K562 (cell line): ENCODE results near the gene SP6. TPM values are rescaled to one million over a fixed set of nuclear protein-coding genes. Genes with fewer than 3 reads are reported as not detected.

Source experiments
- ATAC-seq: fragments of 200-7000 bp; cut with Tn5 transposase; 3 replicates; pipeline ENCODE4 v1.9.1; 2020; ENCODE audit warnings: moderate library complexity
- BruUV-seq: library from RNA; stranded (reverse); fragments of 400-500 nt; replicated peaks from 2 replicates; lab custom pipeline; 2021; lab: Mats Ljungman, UMichigan
- CTCF ChIA-PET: fragments of 300-600 bp; formaldehyde crosslinking; extraction: SDS; loops from one replicate; lab custom pipeline; 2021; ENCODE audit warnings: low intra/inter-chr PET ratio; lab: Yijun Ruan, JAX
- POLR2A ChIA-PET: fragments of 300-600, 350-650 bp; sonication (Branson Sonifier 250); formaldehyde crosslinking; extraction: SDS; loops from one replicate; lab custom pipeline; 2021; ENCODE audit warnings: antibody characterized with exemption, inconsistent platforms; lab: Yijun Ruan, JAX
- DNase-seq, 4 experiments: peaks; one replicate each; pipeline versions ENCODE4 v3.0.0 to v3.0.0-alpha.2; 2011 to 2018; ENCODE audit warnings: low spot score in 3 of 4, mixed read lengths in 3 of 4; ENCODE audit errors: extremely low read depth in 1 of 4
- FAIRE-seq: peaks from 2 replicates; lab custom pipeline; 2011; peaks lifted over from hg19 to GRCh38; lab: Jason Lieb, UNC
- H2AFZ ChIP-seq: 2 replicates; pipeline ENCODE4 v1.6.0; 2011; ENCODE audit warnings: low read depth, low read length, control low read depth, inconsistent platforms
- H3K27ac ChIP-seq: fragments of 200-600 bp; 3 replicates; pipeline ENCODE4 v1.8.0; 2011; ENCODE audit warnings: low read depth, mild to moderate bottlenecking, control low read depth, inconsistent platforms, low read length, moderate library complexity, mixed read lengths; ENCODE audit errors: extremely low read depth
- H3K27me3 ChIP-seq, 2 experiments: fragments of 300-600 bp in 1 of 2; 2 replicates in 1 of 2; 3 replicates in 1 of 2; pipeline versions ENCODE4 v1.6.0 to v1.8.0; 2011; ENCODE audit warnings: inconsistent platforms in 2 of 2, low read length in 2 of 2, mild to moderate bottlenecking in 1 of 2, mixed read lengths in 1 of 2, moderate library complexity in 1 of 2; ENCODE audit not compliant: control insufficient read depth in 2 of 2, insufficient read depth in 2 of 2
- H3K36me3 ChIP-seq: fragments of 300-600 bp; 3 replicates; pipeline ENCODE4 v1.8.0; 2011; ENCODE audit warnings: mild to moderate bottlenecking, low read length, inconsistent platforms; ENCODE audit not compliant: control insufficient read depth, insufficient read depth
- H3K4me1 ChIP-seq, 2 experiments: fragments of 200-600 bp in 1 of 2; replicated peaks in 1 of 2; 2 replicates in 1 of 2; 3 replicates in 1 of 2; pipeline versions ENCODE4 v1.5.1 to v1.8.0; 2011; ENCODE audit warnings: inconsistent platforms in 2 of 2, low read length in 2 of 2, mild to moderate bottlenecking in 1 of 2, mixed read lengths in 1 of 2, moderate library complexity in 1 of 2; ENCODE audit not compliant: control insufficient read depth in 2 of 2, insufficient read depth in 2 of 2
- H3K4me2 ChIP-seq: 2 replicates; pipeline ENCODE4 v1.6.1; 2011; ENCODE audit warnings: low read length, control low read depth, inconsistent platforms, mixed read lengths; ENCODE audit not compliant: insufficient read depth
- H3K4me3 ChIP-seq: fragments of 200-600 bp; sonication (generic), shearing (Covaris generic); 2 replicates; pipeline ENCODE4 v1.5.1; 2016; ENCODE audit warnings: control low read depth, inconsistent platforms
- H3K79me2 ChIP-seq: fragments of 200-600 bp; 3 replicates; pipeline ENCODE4 v1.8.0; 2011; ENCODE audit warnings: low read length, inconsistent platforms; ENCODE audit not compliant: control insufficient read depth, insufficient read depth
- H3K9ac ChIP-seq, 2 experiments: 2 replicates each; pipeline versions ENCODE4 v1.6.0 to v1.6.1; 2011; ENCODE audit warnings: low read depth in 2 of 2, low read length in 2 of 2, control low read depth in 1 of 2, inconsistent platforms in 1 of 2, mild to moderate bottlenecking in 1 of 2, mixed read lengths in 1 of 2; ENCODE audit not compliant: insufficient read depth in 1 of 2
- H3K9me1 ChIP-seq: one replicate; pipeline ENCODE4 v1.6.0; 2011; ENCODE audit warnings: inconsistent platforms, mild to moderate bottlenecking, low read length, moderate library complexity; ENCODE audit not compliant: control insufficient read depth, insufficient read depth
- H3K9me3 ChIP-seq: replicated peaks from 2 replicates; pipeline ENCODE4 v1.5.1; 2011; ENCODE audit warnings: low read depth, low read length, inconsistent platforms; ENCODE audit not compliant: control insufficient read depth, insufficient read depth
- H4K20me1 ChIP-seq: replicated peaks from 2 replicates; pipeline ENCODE4 v1.6.1; 2011; ENCODE audit warnings: low read length, inconsistent platforms, mixed read lengths; ENCODE audit not compliant: control insufficient read depth, insufficient read depth
- CBFA2T3 ChIP-seq: fragments of 450-650 bp; IDR thresholded peaks from 2 replicates; pipeline ENCODE4 v1.6.1; 2017
- EZH2 ChIP-seq: IDR thresholded peaks from 2 replicates; pipeline ENCODE4 v1.6.1; 2012; ENCODE audit warnings: low read depth, mild to moderate bottlenecking, inconsistent platforms, low read length, borderline replicate concordance
- HDAC8 ChIP-seq: fragments of 450-650 bp; IDR thresholded peaks from 2 replicates; pipeline ENCODE4 v1.6.1; 2016; ENCODE audit warnings: mild to moderate bottlenecking, missing genetic modification characterization, moderate library complexity, missing compliant biosample characterization
- KAT7 ChIP-seq: sonication (generic); formaldehyde crosslinking; IDR thresholded peaks from 2 replicates; pipeline ENCODE4 v1.8.0; 2022; ENCODE audit warnings: missing genetic modification reagents, mild to moderate bottlenecking, borderline replicate concordance
- NFE2 ChIP-seq: IDR thresholded peaks from 2 replicates; pipeline ENCODE4 v1.6.1; 2014; ENCODE audit warnings: antibody characterized with exemption, low read depth
- PHB ChIP-seq: fragments of 250-450 bp; sonication (Bioruptor Pico); IDR thresholded peaks from 2 replicates; pipeline ENCODE4 v1.5.0; 2021
- TRIM28 ChIP-seq: fragments of 450-650 bp; IDR thresholded peaks from 2 replicates; pipeline ENCODE4 v1.6.1; 2017
- ZNF584 ChIP-seq: fragments of 200-800 bp; sonication (Bioruptor generic); IDR thresholded peaks from 2 replicates; pipeline ENCODE4 v1.6.1; 2016; ENCODE audit warnings: low read depth, mild to moderate bottlenecking, missing genetic modification characterization, missing compliant biosample characterization
- ZNF589 ChIP-seq: fragments of 200-800 bp; sonication (Bioruptor generic); IDR thresholded peaks from 2 replicates; pipeline ENCODE4 v1.6.1; 2016; ENCODE audit warnings: low read depth, missing genetic modification characterization, missing compliant biosample characterization
- WGBS: fragments of 100-300 bp; shearing (Covaris generic); methylation state at CpG from one replicate; pipeline ENCODE4 v1.1.6; 2016; ENCODE audit warnings: low coverage, mixed read lengths; ENCODE audit not compliant: insufficient coverage; ENCODE audit errors: missing lambda C conversion rate; 5-methylcytosine and 5-hydroxymethylcytosine counted together
- in situ Hi-C: fragments of 300-500 bp; cut with MboI; formaldehyde crosslinking; loops from 4 replicates; pipeline ENCODE4 v1.15.0; 2018; ENCODE audit warnings: inconsistent platforms, mixed read lengths
- intact Hi-C: fragments of 100-400 bp; cut with micrococcal nuclease; formaldehyde crosslinking; loops from 2 replicates; pipeline ENCODE4 v1.14.2; 2022
- polyA plus RNA-seq, 8 experiments: library from polyadenylated mRNA; depleted of rRNA in 4 of 8; stranded (reverse) in 5 of 8; unstranded in 3 of 8; fragments of >200 nt; fragmentation: Nextera tagmentation in 2 of 8; fragmentation: Illumina TruSeq in 1 of 8; extraction: Ambion mirVana in 2 of 8; extraction: Trizol in 1 of 8; gene quantifications; 2 replicates each; pipeline versions ENCODE4 v1.2.1 to v1.2.3, GENCODE V29; 2011 to 2014; ENCODE audit warnings: inconsistent platforms in 1 of 8, missing spikeins in 1 of 8
- total RNA-seq, 7 experiments: library from RNA; depleted of rRNA in 6 of 7; stranded (reverse); fragments of >200 nt in 6 of 7; fragmentation: Illumina TruSeq in 2 of 7; extraction: Trizol in 2 of 7; gene quantifications; 2 replicates each; pipeline versions ENCODE4 v1.2.1 to v1.2.3, GENCODE V29; 2011 to 2021; ENCODE audit warnings: low replicate concordance in 1 of 7
- TF ChIP-seq, protein P1 (sequence below): fragments of 250-450 bp; sonication (Bioruptor Pico); IDR thresholded peaks from 2 replicates; pipeline ENCODE4 v1.4.0; 2020; ENCODE audit warnings: borderline replicate concordance
- TF ChIP-seq, protein P2 (sequence below): fragments of 450-650 bp; conservative IDR thresholded peaks from 2 replicates; pipeline ENCODE4 v1.6.1; 2016; ENCODE audit warnings: missing genetic modification characterization, low read depth, mild to moderate bottlenecking, missing compliant biosample characterization, moderate library complexity
- TF ChIP-seq, protein P3 (sequence below), 2 experiments: fragments of 250-450 bp in 1 of 2; fragments of 450-650 bp in 1 of 2; sonication (Bioruptor Pico) in 1 of 2; IDR thresholded peaks; 2 replicates each; pipeline versions ENCODE4 v1.6.1 to v1.8.0; 2016 to 2021; ENCODE audit warnings: mild to moderate bottlenecking in 2 of 2, moderate library complexity in 2 of 2, missing compliant biosample characterization in 1 of 2, missing genetic modification characterization in 1 of 2
- TF ChIP-seq, protein P4 (sequence below): fragments of 250-450 bp; sonication (Bioruptor Pico); IDR thresholded peaks from 2 replicates; pipeline ENCODE4 v1.8.0; 2022; ENCODE audit warnings: inconsistent platforms, mild to moderate bottlenecking, moderate library complexity, borderline replicate concordance
- TF ChIP-seq, protein P5 (sequence below): fragments of 200-800 bp; sonication (Bioruptor generic); IDR thresholded peaks from 2 replicates; pipeline ENCODE4 v1.6.1; 2017; ENCODE audit warnings: missing genetic modification characterization, missing compliant biosample characterization

SP6 gene
- total and polyA plus RNA-seq, 9 of the 15 experiments (the other 6 are each of a cell fraction or from before 2014, with no cell fraction given) = 0.11 to 7.9 (median 2.2) TPM

DNA sequence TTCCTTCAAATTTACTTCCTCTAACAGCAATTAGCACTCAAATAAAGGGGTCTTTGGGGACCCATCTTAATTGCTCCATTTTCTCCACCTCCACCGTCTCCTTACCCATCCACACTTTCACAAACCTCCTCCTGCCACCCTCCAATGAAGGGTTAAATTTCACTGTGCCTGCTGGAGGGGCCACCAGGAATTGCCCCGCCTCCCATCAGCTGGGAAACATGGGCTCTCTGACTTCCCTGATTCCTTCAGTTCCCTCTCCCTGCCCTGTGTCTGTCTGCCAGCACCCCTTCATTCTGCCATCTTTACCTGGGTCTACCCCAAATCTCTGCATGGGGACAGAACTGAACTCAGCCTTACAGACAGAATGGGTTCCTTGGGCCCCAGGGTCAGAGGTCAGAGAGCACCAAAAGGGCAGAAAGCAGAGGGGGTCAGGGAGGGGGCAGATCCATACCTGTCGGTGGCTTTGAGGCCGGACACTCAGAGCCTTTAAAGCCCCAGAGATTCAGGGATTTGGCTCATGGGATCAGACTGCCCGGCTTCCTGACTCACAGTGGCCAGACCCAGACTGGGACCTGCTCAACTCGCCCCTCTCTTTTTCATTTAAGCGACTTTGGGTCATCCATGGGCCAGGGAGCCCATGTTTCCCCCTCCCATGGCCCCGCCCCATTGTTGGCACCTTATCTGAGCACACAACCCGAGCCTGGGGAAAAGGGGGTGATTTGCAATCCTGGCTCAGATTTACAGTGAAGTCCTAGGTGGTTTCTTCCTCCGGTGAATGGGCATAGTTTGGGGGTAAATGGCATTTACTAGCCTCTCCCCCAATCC, 27.5 kb upstream of the SP6 start:
- Histone ChIP-seq H3K9me1 (no peaks in the 10 kb centered on the region), H3K27ac (peak overlapping the region; percentile 42; the same call in 2 of the 3 replicates), H4K20me1 (no peaks in the 10 kb centered on the region), H3K4me3 (no peak overlapping the region), H3K9me3 (no peaks in the 10 kb centered on the region), H3K4me2 (peak overlapping the region; percentile 60; the same call in 1 of the 2 replicates), H3K4me1 (peaks cover 39 to 44% of the 10 kb centered on the region in 2 experiments), H3K27me3 (no peaks in the 10 kb centered on the region), H3K9ac (peak overlapping the region in 1 of 2 experiments; percentile 61; a peak in 1 of 4 replicates), H3K79me2 (no peaks in the 10 kb centered on the region), H3K36me3 (no peaks in the 10 kb centered on the region), H2AFZ (no peak overlapping the region)
- FAIRE-seq (no peak), ATAC-seq (no peak), DNase-seq (no peak)
- in situ Hi-C loops (no loop called here), intact Hi-C loops (no loop called here)
- ChIA-PET CTCF (interaction anchor here (1.2 kb wide), 1 partner anchor 10 kb away, joined by 3 read pairs; no protein-coding TSS in a partner anchor), POLR2A (interaction anchor here (0.7 to 0.8 kb wide), 2 partner anchors 17 to 70 kb away, joined by 3 read pairs; no protein-coding TSS in a partner anchor)
- BruUV-seq = no TSS peak
- 20% methylated on average over 9 of the region's 10 CpGs for WGBS
- TF ChIP-seq PHB (CRISPR knock-in tag) (no peak), KAT7 (CRISPR knock-in tag) (no peak), ZNF589 (CRISPR knock-in tag) (0 out of 2 replicates have a peak, but pooled peaks have one; percentile 11), CBFA2T3 (no peak), HDAC8 (tag) (no peak), EZH2 (no peak), TRIM28 (no peak), ZNF584 (no peak), NFE2 (no peak)
- TF ChIP-seq, protein P1, sequence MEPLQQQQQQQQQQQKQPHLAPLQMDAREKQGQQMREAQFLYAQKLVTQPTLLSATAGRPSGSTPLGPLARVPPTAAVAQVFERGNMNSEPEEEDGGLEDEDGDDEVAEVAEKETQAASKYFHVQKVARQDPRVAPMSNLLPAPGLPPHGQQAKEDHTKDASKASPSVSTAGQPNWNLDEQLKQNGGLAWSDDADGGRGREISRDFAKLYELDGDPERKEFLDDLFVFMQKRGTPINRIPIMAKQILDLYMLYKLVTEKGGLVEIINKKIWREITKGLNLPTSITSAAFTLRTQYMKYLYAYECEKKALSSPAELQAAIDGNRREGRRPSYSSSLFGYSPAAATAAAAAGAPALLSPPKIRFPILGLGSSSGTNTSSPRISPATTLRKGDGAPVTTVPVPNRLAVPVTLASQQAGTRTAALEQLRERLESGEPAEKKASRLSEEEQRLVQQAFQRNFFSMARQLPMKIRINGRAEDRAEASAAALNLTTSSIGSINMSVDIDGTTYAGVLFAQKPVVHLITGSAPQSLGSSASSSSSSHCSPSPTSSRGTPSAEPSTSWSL (CRISPR knock-in tag) = no peak
- TF ChIP-seq, protein P2, sequence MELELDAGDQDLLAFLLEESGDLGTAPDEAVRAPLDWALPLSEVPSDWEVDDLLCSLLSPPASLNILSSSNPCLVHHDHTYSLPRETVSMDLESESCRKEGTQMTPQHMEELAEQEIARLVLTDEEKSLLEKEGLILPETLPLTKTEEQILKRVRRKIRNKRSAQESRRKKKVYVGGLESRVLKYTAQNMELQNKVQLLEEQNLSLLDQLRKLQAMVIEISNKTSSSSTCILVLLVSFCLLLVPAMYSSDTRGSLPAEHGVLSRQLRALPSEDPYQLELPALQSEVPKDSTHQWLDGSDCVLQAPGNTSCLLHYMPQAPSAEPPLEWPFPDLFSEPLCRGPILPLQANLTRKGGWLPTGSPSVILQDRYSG = no peak
- TF ChIP-seq, protein P3, sequence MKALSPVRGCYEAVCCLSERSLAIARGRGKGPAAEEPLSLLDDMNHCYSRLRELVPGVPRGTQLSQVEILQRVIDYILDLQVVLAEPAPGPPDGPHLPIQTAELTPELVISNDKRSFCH (CRISPR knock-in tag; IDR thresholded peaks at IDR 0.05) = no peak
- TF ChIP-seq, protein P3 (tag; IDR thresholded peaks at IDR 0.05) = peak; percentile 13; the same call in 1 of the 2 replicates
- TF ChIP-seq, protein P4, sequence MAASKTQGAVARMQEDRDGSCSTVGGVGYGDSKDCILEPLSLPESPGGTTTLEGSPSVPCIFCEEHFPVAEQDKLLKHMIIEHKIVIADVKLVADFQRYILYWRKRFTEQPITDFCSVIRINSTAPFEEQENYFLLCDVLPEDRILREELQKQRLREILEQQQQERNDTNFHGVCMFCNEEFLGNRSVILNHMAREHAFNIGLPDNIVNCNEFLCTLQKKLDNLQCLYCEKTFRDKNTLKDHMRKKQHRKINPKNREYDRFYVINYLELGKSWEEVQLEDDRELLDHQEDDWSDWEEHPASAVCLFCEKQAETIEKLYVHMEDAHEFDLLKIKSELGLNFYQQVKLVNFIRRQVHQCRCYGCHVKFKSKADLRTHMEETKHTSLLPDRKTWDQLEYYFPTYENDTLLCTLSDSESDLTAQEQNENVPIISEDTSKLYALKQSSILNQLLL (CRISPR knock-in tag) = no peak
- TF ChIP-seq, protein P5, sequence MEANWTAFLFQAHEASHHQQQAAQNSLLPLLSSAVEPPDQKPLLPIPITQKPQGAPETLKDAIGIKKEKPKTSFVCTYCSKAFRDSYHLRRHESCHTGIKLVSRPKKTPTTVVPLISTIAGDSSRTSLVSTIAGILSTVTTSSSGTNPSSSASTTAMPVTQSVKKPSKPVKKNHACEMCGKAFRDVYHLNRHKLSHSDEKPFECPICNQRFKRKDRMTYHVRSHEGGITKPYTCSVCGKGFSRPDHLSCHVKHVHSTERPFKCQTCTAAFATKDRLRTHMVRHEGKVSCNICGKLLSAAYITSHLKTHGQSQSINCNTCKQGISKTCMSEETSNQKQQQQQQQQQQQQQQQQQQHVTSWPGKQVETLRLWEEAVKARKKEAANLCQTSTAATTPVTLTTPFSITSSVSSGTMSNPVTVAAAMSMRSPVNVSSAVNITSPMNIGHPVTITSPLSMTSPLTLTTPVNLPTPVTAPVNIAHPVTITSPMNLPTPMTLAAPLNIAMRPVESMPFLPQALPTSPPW (CRISPR knock-in tag) = peak; percentile 46
